AG04449 (cell line): ENCODE measurements around the gene URB2.

ENCODE experiments used
- CTCF ChIA-PET: fragments of 350-600 bp; formaldehyde crosslinking; extraction: SDS; loops from one replicate; lab custom pipeline; 2021; ENCODE audit warnings: antibody characterized with exemption; lab: Yijun Ruan, JAX
- POLR2A ChIA-PET: fragments of 400-600, 350-600 bp; formaldehyde crosslinking; extraction: SDS; loops from one replicate; lab custom pipeline; 2020; ENCODE audit warnings: antibody characterized with exemption, inconsistent platforms; lab: Yijun Ruan, JAX
- DNase-seq: peaks from one replicate; pipeline ENCODE4 v3.0.0-alpha.2; 2010; ENCODE audit warnings: low read depth, low spot score
- H3K4me3 ChIP-seq: 2 replicates; pipeline ENCODE4 v1.5.1; 2011; ENCODE audit warnings: low read depth, mild to moderate bottlenecking, control low read depth, low read length
- TF ChIP-seq, protein P1 (sequence below): IDR thresholded peaks from one replicate; pipeline ENCODE4 v1.5.1; 2011; ENCODE audit warnings: mild to moderate bottlenecking, moderate library complexity, low read length, control low read depth, inconsistent platforms; ENCODE audit not compliant: insufficient read depth; ENCODE audit errors: missing control alignments

The URB2 gene

DNA sequence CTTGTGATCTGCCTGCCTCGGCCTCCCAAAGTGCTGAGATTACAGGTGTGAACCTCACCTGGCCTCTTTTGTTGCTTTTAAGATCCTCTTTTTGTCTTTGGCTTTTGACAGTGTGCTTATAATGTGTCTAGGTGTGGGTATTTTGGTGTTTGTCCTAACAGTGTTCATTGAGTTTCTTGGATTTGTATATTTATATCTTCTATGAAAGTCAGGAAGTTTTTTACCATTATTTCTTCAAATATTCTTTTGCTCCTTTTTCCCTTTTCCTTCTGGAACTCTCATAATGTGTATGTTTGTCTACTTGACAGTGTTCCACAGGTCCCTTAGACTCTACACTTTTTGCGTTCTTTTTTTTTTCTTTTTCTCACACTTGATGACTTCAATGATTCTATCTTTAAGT, 59.1 kb downstream of the URB2 start:
- POLR2A ChIA-PET: no interaction called here
- no peak overlapping the region for H3K4me3 ChIP-seq
- TF ChIP-seq, protein P1, sequence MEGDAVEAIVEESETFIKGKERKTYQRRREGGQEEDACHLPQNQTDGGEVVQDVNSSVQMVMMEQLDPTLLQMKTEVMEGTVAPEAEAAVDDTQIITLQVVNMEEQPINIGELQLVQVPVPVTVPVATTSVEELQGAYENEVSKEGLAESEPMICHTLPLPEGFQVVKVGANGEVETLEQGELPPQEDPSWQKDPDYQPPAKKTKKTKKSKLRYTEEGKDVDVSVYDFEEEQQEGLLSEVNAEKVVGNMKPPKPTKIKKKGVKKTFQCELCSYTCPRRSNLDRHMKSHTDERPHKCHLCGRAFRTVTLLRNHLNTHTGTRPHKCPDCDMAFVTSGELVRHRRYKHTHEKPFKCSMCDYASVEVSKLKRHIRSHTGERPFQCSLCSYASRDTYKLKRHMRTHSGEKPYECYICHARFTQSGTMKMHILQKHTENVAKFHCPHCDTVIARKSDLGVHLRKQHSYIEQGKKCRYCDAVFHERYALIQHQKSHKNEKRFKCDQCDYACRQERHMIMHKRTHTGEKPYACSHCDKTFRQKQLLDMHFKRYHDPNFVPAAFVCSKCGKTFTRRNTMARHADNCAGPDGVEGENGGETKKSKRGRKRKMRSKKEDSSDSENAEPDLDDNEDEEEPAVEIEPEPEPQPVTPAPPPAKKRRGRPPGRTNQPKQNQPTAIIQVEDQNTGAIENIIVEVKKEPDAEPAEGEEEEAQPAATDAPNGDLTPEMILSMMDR: no peak
- no peak for DNase-seq
- CTCF ChIA-PET: no interaction called here

DNA sequence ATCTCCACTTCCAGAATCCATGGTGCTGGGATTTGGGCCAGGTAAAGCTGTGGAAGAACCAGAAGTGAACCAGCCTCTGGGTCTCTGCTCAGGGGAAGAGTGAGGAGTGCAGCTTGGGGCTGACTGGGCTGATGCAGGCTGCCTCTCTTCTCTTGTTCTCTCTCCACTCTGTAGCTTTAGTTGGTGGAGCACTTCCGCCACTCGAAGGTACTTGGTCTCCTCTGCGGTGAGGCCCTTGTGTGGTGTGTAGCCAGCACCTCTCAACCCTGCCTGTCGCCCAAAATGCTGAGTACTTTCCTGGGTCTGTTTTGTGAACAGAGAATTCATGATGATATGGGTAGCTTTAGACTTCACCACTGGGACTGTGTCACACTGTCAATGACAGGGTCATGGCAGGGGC, 63.2 kb downstream of the URB2 start:
- TF ChIP-seq, protein P1: no peak

GRCh38 chr1:229689904-229690303, 63.9 kb downstream of the URB2 start:
- TF ChIP-seq, protein P1: no peak
- DNase-seq: no peak
- POLR2A ChIA-PET: no interaction called here
- H3K4me3 ChIP-seq: no peak overlapping the region
- CTCF ChIA-PET: no interaction called here

More for the DNA sequence above, 63.2 kb downstream of the URB2 start:
- CTCF ChIA-PET: no interaction called here
- POLR2A ChIA-PET: no interaction called here
- H3K4me3 ChIP-seq: no peak overlapping the region
- no peak for DNase-seq

- H3K4me3 ChIP-seq: no peak overlapping the region
- DNase-seq: no peak
- TF ChIP-seq, protein P1: no peak
- ChIA-PET CTCF (no interaction called here), POLR2A (no interaction called here)
These were observed 64.6 kb downstream of the URB2 start for GRCh38 chr1:229690662-229691061.

DNA sequence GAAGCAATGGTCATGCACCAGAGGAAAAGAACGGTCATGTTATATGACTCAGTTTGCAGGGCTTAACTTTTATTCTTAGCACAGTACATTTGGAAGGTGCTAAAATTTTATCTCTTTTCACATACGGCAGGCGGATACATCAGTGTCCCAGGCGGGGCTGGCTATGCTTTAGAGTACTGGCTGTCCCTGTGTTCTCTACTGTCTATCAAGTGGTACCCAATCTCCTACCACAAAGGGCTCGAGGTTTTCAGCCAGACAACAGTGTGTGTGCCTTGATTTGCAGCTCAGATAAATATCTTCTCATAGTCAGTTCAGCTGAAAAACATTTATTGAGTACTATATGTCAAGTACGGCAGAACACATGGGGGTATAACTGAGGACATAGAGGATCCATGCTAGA, 65.3 kb downstream of the URB2 start:
- no peak for DNase-seq
- TF ChIP-seq, protein P1: no peak
- CTCF ChIA-PET: no interaction called here
- no peak overlapping the region for H3K4me3 ChIP-seq
- POLR2A ChIA-PET: no interaction called here

DNA sequence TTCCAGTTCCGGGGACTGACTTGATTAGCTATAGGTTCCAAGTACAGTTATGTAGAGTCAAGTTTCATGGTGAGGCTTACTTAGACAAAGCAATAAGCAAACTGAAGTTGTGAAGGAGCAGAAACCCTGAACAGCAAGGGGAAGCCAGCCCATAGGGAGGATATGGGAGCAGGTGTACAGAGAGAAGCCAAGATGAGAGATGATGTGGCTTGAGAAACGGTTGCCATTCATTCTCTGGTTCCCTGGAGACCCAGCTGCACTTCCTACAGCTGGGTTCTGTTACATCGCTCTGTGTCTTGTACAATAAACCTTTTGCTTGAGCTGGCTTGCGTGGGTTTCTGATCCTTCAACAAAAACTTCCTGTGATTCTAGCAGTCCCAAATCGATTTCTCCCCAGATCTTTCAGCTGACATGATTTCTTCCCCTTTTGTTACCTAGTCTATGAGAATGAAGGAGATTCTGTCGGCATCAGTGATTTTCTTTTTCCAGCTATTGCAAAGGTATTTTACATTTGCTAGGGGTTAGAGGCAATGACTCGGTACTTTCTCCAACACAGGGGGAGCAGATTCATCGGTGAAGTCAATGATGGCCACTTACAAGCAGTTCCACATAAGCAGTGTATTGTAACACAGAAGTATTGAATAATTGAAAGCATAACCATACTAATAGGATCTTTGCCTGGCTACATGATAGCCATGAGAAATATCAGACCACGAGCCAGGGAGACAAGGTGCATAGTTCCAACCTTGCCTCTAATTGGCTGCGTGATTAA, 67.3 kb downstream of the URB2 start:
- TF ChIP-seq, protein P1: no peak
- DNase-seq: no peak
- ChIA-PET POLR2A (no interaction called here), CTCF (interaction anchor here (0.6 kb wide), 1 partner anchor 12 kb away, joined by 3 read pairs; no protein-coding TSS in a partner anchor)
- no peak overlapping the region for H3K4me3 ChIP-seq
